ES-I3 (cell line): ENCODE measurements around the gene RNF213.

ENCODE experiments used
- H3K36me3 ChIP-seq: 2 replicates; pipeline ENCODE4 v1.6.1; 2013; ENCODE audit warnings: mild to moderate bottlenecking, low read length, control low read depth, moderate library complexity; ENCODE audit not compliant: insufficient read depth
- H3K4me1 ChIP-seq: 2 replicates; pipeline ENCODE4 v1.6.1; 2013; ENCODE audit warnings: mild to moderate bottlenecking, control low read depth, low read length; ENCODE audit not compliant: insufficient read depth
- H3K9ac ChIP-seq: 2 replicates; pipeline ENCODE4 v1.6.1; 2013; ENCODE audit warnings: low read depth, mild to moderate bottlenecking, low read length, moderate library complexity
- H3K9me3 ChIP-seq: 2 replicates; pipeline ENCODE4 v1.6.1; 2013; ENCODE audit warnings: mild to moderate bottlenecking, low read length, moderate library complexity; ENCODE audit not compliant: control insufficient read depth, insufficient read depth

Gene RNF213

GRCh38 chr17:80425835-80426426 is 165.3 kb downstream of the RNF213 start:
- no peak overlapping the region for H3K9ac ChIP-seq
- no peaks in the 10 kb centered on the region for H3K36me3 ChIP-seq
- no peaks in the 10 kb centered on the region for H3K9me3 ChIP-seq
- no peaks in the 10 kb centered on the region; the same call in 1 of the 2 replicates for H3K4me1 ChIP-seq

GRCh38 chr17:80426671-80427326 is 166.1 kb downstream of the RNF213 start:
- H3K9me3 ChIP-seq, result no peaks in the 10 kb centered on the region
- no peaks in the 10 kb centered on the region; the same call in 1 of the 2 replicates for H3K4me1 ChIP-seq
- no peak overlapping the region for H3K9ac ChIP-seq

GRCh38 chr17:80427366-80428282 is 167.0 kb downstream of the RNF213 start:
- no peaks in the 10 kb centered on the region for H3K9me3 ChIP-seq
- H3K36me3 ChIP-seq, result no peaks in the 10 kb centered on the region
- no peaks in the 10 kb centered on the region; the same call in 1 of the 2 replicates for H3K4me1 ChIP-seq
- H3K9ac ChIP-seq, result no peak overlapping the region

More at GRCh38 chr17:80426671-80427326, 166.1 kb downstream of the RNF213 start:
- H3K36me3 ChIP-seq, result no peaks in the 10 kb centered on the region

GRCh38 chr17:80428363-80428762 is 167.7 kb downstream of the RNF213 start:
- H3K4me1 ChIP-seq, result no peaks in the 10 kb centered on the region; the same call in 1 of the 2 replicates
- H3K36me3 ChIP-seq, result no peaks in the 10 kb centered on the region
- no peaks in the 10 kb centered on the region for H3K9me3 ChIP-seq
- H3K9ac ChIP-seq, result no peak overlapping the region

- Histone ChIP-seq H3K4me1 (no peaks in the 10 kb centered on the region; the same call in 1 of the 2 replicates), H3K36me3 (no peaks in the 10 kb centered on the region), H3K9me3 (no peaks in the 10 kb centered on the region), H3K9ac (no peak overlapping the region)
These were observed 168.1 kb downstream of the RNF213 start for GRCh38 chr17:80428796-80429195.

- H3K9ac ChIP-seq, result no peak overlapping the region
- no peaks in the 10 kb centered on the region for H3K9me3 ChIP-seq
- H3K36me3 ChIP-seq, result no peaks in the 10 kb centered on the region
- no peaks in the 10 kb centered on the region; the same call in 1 of the 2 replicates for H3K4me1 ChIP-seq
These were observed 169.0 kb downstream of the RNF213 start for GRCh38 chr17:80429356-80430275.

- Histone ChIP-seq H3K9me3 (no peaks in the 10 kb centered on the region), H3K9ac (no peak overlapping the region), H3K4me1 (no peaks in the 10 kb centered on the region; the same call in 1 of the 2 replicates), H3K36me3 (no peaks in the 10 kb centered on the region)
These were observed 170.0 kb downstream of the RNF213 start for GRCh38 chr17:80430446-80431245.

- H3K9ac ChIP-seq, result no peak overlapping the region
- H3K4me1 ChIP-seq, result no peaks in the 10 kb centered on the region; the same call in 1 of the 2 replicates
- no peaks in the 10 kb centered on the region for H3K36me3 ChIP-seq
- no peaks in the 10 kb centered on the region for H3K9me3 ChIP-seq
These were observed 170.9 kb downstream of the RNF213 start for GRCh38 chr17:80431246-80432195.

GRCh38 chr17:80432350-80432955 is 171.8 kb downstream of the RNF213 start:
- no peaks in the 10 kb centered on the region for H3K4me1 ChIP-seq
- no peaks in the 10 kb centered on the region for H3K9me3 ChIP-seq
- H3K9ac ChIP-seq, result no peak overlapping the region
- no peaks in the 10 kb centered on the region for H3K36me3 ChIP-seq

GRCh38 chr17:80432961-80433550 is 172.4 kb downstream of the RNF213 start:
- Histone ChIP-seq H3K4me1 (no peaks in the 10 kb centered on the region), H3K9me3 (no peaks in the 10 kb centered on the region), H3K9ac (no peak overlapping the region), H3K36me3 (no peaks in the 10 kb centered on the region)

- Histone ChIP-seq H3K4me1 (no peaks in the 10 kb centered on the region), H3K36me3 (no peaks in the 10 kb centered on the region), H3K9me3 (no peaks in the 10 kb centered on the region), H3K9ac (no peak overlapping the region)
These were observed 173.4 kb downstream of the RNF213 start for GRCh38 chr17:80433916-80434666.
